Activated CD4-positive, alpha-beta T cell treated with anti-CD3 and anti-CD28 coated beads, Interleukin-2, amount 50 U/mL, for 48 hours (primary cell): Measurements from ENCODE around the gene ACTR8.

Experiments used
- DNase-seq, 2 experiments: peaks; one replicate each; pipeline ENCODE4 v3.0.0-alpha.2; 2020

ACTR8 gene

DNA sequence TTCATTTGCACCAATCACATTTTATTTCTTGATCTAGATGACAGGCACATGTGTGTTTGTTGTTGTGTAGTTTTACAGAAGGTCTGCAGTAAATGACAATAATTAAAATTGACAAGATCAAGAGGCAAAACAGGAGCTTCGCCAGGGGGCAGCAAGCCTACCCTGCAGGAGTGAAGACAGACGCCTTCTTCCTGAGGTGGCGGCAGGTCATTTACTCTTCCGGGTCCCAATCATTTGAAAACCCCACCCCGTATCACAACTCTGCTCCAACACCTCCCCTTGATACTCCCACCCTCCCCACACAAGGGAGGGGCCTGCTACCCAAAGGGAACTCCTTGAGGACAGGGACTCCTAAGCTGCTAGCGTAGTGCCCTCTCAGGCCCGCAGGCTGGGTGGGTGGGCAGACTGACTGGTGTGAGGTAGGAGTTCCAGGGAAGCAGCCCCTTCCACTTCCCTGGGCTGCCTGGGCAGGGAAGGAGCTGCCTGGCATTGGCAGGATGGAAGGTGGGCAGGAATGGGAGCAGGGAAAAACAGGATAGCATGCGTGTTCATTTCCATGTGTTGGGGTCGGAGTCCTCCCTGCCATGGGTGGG lies 48.8 kb downstream of the ACTR8 start:
- no peak for DNase-seq

DNA sequence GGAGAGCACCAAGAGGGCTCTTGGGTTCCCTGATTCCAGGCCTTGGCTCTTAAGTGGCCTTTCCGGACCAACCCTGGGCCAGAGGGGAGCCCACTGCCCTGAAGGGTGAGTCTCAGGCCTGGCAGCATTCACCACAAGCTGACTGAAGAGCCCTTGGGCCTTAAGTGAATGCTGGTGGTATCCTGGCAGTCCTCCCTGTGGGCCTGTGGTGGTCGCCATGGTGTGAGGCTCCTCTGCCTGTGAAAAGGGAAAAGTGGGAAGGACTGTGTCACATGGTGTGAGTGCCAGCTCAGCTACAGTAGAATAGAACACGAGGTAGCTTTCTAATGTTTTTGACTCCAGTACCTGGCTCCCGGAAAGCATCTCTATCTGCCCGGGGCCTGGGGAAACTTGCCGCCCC lies 51.0 kb downstream of the ACTR8 start:
- no peak for DNase-seq

DNA sequence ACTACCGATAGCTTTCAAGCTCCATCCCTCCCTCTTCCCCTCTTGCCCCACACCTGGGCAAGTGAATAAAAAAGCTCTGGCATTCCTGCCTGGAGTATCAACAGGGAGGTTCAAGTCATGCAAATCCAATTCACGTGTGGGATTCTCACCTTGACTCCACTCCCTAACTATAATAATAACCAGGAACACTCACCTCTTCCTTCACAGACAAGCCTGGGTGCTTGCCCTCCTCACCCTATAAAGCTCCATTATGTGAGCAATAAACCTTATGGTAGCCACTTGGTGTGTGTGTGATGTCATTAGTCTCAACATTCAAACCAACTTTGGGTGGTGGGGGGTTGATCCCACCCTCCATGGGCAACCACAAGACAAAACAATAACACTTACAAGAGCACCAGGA lies 52.3 kb downstream of the ACTR8 start:
- no peak for DNase-seq

DNA sequence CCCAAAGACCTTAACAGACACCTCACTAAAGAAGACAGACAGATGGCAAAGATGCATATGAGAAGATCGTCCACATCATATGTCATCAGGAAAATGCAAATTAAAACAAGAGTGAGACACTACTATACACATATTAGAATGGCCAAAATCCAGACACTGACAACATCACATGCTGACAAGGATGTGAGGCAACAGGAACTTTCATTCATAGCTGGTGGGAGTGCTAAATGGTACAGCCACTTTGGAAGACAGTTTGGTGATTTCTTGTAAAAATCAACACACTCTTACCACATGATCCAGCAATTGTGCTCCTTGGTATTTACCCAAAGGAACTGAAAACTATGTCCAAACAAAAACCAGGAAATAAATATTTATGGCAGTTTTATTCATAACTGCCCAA lies 53.4 kb downstream of the ACTR8 start:
- no peak for DNase-seq

DNA sequence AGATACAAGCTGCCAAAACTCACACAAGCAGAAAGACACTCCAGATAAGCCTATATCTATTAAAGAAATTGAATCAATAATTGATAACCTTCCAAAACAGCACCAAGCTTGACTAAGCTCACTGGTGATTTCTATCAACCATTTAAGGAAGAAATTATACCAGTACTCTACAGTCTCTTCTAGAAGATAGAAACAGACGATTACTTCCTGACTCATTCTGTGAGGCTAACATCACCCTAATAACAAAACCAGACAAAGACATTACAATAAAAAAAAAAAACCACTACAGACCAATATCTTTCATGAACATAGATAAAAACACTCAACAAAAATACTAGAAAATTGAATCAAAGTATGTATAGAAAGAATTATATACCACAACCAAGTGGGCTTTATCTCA lies 55.9 kb downstream of the ACTR8 start:
- no peak for DNase-seq

DNA sequence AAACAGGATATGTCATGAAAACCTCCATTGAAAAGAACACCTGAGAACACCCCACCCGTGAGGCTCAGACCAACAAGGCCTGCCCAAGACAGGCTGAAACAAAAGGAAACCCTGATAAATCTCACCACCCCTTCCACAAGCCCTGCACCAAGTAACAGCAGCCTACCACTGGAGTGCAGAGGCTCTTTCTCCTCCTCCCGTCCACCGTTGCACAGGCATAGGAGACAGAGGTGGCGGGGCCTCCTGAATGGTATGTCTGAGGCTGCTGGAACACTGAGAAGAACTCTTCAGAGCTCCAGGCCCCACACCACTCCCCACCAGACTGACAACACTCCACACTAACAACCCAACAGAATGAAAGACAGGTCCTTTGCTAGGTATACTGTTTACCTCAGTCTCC lies 57.2 kb downstream of the ACTR8 start:
- no peak for DNase-seq

DNA sequence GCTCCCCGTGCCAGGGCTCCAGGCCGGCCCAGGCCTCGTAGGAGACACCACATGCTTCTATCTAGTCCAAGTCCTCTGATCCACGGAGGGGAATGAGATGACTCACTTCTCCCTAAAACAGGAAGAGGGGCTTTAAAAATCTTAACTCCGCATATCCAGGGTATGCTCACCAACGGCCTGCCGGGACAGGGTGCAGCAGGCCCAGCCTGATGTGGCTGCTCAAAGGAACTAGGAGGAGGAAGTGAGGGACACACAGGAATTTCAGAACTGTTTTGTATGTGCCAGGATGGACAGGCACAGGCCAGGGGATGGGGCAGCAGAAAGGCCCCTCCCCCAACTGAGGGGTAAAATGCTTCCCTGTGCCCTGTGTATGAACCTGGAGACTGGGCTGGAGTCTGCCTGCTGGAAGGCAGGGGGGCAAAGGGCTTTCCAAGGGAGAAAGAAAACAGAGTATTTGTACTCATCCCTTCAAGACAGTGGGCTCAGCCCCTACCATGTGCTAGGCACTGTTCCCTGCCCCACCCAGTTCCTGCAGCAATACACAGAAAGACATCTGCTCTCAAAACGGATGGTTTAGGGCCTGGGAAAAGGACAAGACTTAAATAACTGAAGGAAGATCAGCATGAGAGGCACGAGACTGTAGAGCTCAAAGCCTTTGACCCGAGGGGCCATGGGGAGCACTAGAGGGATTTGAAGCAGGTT lies 57.8 kb downstream of the ACTR8 start:
- DNase-seq: no peak

DNA sequence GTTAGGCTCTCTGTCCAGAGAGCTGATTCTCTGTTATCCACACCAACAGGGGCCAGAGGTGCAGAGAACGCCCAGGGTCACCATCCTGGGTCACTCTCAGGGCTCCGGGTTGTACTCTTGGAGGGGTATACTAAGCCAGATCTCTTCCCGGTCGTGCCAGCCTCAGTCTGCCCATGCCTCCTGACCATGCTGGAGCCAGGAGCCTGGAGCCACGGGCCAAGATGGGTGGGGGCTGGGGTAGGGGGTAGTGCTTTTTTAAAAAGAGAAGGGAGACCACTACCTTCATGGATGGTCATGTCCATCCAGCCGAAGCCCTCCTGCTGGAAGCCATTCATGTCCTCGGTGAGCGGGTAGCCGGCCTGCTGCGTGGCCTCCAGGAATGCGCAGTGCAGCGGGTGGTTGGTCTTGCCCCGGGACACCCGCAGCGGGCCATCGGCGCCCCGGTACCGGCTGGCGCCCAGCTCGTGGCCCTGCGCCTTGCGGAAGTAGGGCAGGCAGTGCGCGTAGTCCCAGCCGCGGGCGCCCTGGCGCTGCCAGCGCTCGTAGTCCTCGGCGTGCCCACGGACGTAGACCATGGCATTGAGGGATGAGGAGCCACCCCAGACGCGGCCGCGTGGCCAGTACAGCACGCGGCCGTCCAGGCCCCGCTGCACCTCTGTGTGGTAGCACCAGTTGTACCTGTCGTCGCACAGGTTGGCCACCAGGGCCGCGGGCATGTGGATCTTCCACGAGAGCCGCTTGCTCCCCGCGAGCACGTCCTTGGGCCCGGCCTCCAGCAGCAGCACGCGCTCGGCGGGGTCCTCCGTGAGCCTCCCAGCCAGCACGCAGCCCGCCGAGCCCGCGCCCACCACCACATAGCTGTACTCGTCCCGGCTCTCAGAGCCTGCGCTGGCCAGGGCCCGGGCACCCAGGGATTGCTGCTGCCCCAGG lies 58.7 kb downstream of the ACTR8 start:
- DNase-seq: no peak

DNA sequence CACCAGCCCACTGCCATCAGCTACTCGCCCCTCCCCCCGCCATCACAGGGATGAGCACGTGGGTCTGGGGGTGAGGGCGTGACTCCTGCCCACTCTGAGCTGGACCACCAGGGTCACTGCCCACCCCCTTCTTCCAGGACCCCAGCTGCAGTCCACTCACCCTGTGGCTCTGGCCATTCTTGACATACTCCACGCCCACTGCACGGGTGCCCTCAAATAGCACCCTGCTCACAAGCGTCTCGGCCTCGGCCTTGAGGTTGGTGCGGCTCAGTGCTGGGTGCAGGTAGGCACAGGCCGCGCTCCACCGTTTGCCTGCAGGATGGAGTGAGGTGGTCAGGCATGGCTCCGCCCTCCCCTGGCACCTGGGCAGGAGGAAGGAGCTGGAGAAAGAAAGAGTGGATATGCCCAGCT lies 59.6 kb downstream of the ACTR8 start:
- no peak for DNase-seq

DNA sequence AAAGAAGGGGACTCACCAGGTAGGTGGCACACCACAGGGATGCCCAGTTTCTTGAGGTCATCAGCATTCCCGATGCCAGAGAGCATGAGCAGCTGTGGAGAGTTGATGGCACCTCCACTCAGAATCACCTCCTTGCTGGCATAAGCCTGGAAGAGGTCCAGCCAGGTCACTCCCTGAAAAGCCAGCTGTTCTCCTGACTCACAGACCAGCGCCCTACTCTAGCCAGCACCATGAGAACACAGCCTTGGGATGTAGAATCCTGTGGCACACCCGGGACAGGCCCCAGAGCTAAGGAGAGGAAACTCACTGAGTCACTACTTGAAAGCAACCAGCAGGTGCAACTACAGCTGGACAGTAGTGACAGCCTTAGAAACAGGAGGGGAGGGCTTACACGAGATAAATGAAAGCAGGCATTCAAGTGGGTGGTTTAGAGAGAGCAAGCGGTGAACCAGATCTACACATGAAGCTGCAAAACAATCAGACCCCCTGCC lies 60.3 kb downstream of the ACTR8 start:
- no peak for DNase-seq

DNA sequence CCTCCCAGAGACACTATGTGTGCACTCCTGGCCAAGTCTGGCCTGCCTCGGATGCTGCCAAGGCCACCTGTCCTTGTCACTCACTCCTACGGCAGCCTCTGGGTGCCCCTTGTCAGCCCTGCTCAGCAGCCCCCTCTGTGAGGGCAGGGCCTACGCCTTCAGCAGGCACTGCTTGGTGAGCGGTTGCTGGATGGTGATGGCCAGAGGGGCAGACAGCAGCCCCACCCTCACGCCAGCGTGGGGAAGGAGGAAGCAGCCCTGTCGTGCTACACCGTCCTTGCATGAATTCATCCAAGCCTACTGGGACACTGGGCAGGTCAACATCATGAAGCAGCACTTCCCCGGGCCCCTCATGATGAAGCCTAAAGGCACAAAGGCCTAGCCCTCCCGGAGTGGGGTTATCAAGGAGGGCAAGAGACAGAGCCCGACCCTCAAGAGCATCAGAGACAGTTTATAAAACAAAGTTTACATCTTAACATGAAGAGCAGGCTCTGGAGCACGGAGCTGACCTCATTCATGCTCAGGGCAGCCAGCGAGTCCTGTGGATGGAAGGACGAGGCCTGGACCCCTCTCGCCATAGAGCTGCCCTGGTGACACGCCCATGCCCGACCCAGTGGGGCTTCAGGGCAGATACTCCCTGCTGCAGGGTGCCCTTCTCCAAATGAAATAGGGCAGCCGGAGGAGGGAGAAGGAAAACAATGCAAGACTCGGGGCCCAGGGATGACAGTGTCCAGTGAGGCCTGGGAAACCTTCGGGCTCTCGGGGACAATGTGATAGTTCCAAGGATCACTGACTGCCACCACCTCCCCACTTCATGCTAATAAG lies 61.0 kb downstream of the ACTR8 start:
- no peak for DNase-seq

DNA sequence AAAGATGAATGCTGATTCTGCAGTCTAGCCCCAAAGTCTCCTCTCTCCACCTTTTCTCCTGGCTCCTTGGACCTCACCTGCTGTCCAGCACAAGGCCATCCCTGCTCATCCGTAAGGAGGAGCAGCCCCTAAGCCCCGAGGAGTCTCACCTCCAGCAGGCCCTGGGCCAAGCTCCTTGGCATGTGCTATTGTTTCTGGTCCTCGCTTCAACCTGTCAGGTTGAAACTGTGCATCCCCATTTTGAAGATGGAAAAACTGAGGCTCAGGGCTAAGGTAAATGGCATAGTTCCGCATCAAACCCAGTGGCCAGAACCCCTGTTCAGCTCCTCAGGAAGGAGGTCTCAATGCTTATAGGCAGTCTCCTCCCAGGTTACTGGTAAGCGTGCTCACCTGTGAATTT lies 61.9 kb downstream of the ACTR8 start:
- no peak for DNase-seq

DNA sequence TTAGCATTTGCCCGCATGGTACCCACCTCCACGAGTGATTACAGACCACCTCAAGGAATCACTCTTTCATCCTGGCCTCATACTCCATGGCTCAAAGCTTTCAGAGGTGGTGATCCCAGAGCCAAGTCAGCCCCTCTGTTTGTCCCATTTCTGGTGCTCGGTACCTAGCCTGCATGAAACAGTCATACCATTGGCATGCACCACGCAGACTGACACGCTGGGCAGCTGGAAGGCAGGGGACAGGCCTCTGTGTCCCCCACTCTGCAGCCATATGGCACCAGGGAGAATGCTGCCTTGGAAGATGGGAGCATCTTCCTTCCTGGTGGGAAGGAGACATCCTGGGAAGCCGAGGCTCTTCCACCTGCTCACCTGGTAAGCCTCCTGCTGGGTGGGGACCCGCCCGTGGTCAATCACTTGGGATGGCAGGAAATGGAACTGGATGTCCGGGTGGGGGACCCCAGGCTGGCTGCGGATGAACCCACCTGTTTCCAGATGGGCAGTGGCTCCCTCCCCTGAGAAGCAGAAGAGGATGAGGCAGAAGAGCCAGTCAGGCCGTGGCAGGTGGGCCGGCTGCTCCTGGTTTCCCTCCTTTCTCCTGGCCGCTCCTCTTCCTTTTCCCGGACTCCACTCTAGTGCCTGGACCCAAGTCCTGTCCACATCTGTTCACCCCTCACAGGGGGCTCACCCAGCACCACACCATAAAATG lies 62.6 kb downstream of the ACTR8 start:
- DNase-seq: no peak

DNA sequence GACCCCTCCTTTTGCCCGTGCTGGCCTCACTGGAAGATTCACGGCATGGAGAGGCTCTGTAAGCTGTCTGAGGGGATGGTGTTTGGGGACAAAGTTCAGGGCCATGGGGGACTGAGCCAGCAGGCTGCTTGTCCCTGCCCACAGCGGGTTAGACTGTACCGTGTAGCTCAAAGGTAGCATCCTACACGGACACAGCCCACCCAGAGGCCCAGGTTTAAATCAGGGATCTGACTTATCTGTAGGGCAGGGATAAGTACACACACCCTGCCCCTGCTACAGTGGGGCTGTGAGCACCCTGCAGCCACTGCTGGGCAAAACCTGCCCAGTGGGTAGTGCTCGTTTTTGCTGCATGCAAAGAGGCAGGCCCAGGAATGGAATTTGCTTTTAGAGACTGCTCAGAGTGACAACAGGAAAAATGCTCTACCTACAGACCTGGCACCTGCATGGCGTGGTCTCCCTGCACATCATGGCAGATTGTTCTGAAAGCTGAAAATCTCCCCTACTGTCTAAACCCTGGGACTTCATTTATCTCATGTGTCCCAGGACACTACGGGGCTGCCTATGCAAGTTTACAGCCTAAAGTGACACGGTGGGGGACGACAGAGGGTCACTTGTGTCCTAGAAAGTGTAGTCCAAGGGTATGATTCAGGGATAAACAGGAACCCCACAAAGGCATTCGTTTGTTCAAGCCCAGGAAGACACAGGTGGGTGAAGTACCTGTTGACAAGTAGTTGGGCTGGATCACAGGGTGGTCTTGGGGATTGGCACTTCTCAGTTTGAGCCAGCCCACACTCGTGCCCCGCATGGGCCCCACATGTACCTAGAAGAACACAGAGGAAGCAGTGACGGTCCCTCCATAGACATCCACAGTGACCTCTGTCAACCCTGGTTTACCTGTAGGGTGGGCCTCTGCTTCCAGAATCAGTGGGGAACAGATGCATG lies 63.5 kb downstream of the ACTR8 start:
- no peak for DNase-seq

DNA sequence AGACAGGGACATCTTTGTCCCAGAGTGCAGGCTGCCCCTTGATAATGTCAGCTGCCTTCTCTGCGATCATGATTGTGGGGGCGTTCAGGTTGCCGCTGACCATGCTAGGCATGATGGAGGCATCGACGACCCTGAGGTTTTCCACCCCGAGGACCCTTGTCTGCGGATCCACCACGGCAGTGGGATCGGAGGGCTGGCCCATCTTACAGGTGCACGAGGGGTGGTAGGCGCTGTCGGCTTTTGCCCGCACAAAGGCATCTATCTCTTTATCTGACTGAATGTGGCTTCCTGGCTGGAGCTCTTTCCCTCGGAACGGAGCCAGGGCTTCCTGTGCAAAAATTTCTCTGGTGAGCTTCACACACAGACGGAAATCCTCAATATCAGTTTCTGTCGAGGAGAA lies 64.1 kb downstream of the ACTR8 start:
- no peak for DNase-seq

DNA sequence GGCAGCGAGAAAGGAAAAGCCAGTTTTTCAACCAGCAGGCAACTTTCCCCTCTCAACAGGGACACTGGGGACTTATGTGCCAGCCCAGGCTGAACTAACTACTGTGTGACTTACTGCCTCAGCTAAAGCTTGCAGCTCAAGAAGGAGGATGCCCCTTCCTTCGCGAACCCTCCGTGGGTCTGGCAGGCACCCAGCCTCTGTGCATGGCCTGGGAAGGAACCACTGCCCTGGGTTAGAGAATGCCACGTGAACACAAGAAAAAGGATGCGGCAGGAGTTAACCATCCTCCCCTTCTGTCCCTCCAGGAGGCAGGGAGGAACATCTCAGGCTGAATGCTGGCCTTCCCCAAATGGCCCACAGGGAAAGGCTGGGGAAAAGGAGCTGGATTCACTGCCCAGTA lies 64.7 kb downstream of the ACTR8 start:
- DNase-seq: no peak
